Activated CD4-positive, alpha-beta T cell treated with anti-CD3 and anti-CD28 coated beads for 4 hours (primary cell): Measurements from ENCODE around the gene CLIC2.
"Not testable (repeated sequence)": the region's sequence is repeated elsewhere in the genome, so short reads cannot be mapped to it uniquely, and the experiment has no call there.

Source experiments
- DNase-seq, 2 donors: peaks; one replicate each; pipeline ENCODE4 v3.0.0-alpha.2; 2020

CLIC2 gene

DNA sequence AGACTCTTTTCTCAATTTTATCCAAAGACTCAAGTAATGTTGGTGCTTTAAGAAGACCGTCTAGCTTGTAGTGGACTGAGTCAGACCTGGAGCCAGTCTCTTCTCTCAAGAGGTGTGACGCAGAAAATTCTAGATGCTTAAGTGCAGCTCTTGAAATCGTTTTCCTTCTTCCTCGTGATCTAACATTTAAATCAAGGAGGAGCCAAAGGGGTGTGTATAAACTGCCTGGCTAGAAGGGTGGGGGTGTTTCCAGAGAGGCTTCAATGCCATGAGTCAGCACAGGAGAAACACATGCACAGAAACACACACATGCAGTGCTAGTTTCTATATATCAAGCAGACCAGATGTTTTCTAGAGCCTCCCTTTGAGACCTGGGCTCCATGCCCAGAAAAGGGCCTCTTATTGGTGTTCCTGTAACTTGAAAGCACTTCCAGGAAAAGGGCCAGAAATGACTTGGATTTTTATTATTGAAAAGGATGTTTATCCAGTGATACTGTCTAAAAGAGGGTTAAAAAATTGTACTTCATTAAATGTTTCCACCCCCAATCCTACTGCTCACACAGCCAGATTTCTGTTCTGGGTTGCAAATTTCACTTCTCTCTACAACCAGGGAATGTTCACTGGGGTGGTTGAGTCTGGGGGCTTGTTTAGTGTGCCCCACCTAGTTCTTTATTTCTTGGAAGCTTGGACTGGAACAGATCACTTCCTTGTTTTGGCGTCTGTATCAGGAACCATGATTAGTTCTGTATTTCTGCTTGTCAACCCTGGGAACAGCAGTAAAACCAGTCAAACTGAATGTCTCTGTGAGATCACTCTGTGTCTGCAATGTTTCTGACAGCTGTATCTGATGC lies at the start of gene CLIC2:
TSS of gene CLIC2 (minus strand) at position 129 of the 851 bp plus-strand sequence. CDS start 187 bp downstream, outside the sequence.
- DNase-seq = no peak

DNA sequence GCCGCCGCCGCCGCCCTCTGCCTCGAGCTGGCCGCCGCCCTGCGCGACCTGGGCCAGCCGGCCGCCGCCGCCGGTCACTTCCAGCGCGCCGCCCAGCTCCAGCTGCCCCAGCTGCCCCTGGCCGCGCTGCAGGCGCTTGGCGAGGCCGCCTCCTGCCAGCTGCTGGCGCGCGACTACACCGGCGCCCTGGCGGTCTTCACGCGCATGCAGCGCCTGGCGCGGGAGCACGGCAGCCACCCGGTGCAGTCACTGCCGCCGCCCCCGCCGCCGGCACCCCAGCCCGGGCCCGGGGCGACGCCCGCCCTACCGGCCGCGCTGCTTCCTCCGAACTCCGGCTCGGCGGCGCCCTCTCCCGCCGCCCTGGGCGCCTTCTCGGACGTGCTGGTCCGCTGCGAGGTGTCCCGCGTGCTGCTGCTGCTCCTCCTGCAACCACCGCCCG lies 48.1 kb upstream of the CLIC2 start:
- not testable (repeated sequence) for DNase-seq

DNA sequence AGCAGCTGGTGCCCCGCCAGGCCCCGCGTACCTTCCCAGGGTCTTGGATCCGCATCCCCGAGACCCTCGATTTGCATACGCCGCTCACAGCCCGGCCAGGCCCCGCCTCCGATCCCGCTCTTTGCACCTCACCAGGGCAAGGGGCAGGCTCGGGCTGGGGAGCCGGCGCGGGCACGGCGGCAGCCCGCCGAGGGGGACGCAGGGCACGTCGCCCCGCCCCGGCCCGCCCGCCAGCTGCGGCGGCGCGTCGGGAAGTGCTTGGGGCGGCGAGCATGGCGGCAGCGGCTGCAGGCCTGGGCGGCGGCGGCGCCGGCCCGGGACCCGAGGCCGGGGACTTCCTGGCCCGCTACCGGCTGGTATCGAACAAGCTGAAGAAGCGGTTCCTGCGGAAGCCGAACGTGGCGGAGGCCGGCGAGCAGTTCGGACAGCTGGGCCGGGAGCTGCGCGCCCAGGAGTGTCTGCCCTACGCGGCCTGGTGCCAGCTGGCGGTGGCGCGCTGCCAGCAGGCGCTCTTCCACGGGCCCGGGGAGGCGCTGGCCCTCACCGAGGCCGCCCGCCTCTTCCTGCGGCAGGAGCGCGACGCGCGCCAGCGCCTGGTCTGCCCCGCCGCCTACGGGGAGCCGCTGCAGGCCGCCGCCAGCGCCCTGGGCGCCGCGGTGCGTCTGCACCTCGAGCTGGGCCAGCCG lies 47.6 kb upstream of the CLIC2 start, which contains the start of gene F8A2:
TSS of gene F8A2 (plus strand) at position 253 of the 686 bp plus-strand sequence. CDS start at position 273, 20 bp downstream.
- not testable (repeated sequence) for DNase-seq

DNA sequence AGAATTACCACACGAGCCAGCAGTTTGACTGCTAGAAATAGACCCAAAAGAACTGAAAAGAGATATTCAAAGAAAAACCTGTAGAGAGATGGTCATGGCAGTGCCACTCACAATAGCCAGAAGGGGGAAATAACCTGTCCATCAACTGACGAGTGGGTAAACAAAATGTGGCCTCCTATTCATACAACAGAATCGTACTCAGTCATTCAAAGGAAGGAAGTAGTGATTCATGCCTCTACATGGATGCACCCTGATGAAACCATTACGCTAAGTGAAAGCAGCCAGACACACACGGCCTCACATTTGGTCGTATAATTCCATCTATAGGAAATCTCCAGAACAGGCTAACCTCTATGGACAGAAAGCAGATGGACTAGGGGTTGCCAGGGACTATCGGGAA lies 45.4 kb upstream of the CLIC2 start:
- not testable (repeated sequence) for DNase-seq

DNA sequence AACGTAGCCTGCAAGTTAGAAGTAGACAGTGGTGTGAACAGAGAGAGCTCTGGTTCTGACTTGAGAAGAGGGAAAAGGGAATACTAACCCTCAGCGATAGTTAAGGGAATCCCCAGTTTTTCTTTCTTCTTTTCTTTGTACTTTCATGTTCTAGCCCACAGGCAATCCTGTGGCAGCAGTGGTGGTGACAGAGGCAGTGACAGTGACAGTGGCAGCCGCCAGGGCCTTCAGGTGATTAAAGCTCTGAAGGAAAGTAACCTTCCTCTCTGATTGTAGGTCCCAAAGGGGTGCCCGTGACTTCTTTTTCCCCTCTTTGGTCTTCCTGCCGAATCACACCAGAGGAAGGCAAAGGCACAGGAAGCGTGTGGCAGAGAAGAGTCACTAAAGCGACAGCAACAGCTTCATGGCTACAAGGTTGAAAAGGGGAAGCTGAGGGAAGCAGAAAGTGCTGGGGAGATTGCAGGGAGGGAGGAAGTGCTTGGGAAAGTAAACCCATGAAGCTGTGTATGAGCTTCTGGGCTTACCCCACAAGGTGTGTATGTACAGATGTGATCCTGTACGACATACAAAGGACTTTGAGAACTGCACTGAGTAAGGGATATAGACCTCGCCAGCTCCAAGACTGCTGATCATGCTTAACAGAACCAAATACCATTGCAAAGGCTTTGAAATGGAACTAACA lies 39.5 kb upstream of the CLIC2 start:
- not testable (repeated sequence) for DNase-seq

DNA sequence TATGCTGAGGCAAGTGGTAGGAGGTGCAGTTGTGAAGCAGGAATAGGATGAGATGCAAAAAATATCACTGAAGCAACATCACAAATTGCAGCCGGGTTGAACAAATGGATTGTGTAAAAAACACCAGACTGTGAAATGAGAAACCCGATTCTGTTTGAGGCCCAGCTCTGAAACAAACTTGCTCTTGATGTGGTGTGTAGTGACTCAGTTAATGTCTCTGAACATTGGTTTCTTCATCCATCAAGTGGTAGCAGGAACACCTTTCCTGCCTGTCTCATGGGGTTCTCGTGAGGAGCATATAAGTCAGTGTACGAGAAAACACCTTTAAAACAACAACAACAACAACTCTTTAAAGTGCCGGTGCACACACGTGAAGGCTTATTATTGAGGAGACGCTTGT lies 29.3 kb upstream of the CLIC2 start:
- DNase-seq = not testable (repeated sequence)

DNA sequence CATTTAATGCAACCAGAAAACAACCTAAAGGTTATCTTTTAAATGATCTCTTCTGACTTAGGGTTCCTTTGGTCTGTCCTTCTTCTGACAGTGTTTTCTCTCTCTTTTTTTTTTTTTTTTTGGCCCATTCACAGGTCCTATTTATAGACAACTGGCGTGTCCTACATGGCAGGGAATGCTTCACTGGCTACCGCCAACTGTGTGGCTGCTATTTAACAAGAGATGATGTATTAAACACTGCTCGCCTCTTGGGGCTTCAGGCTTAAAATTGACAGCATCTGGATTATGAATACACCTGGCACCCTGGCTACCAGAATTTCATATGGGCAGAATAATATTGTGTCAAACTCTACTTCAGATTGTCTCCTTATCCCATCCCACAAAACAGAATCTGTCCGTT lies 15.0 kb upstream of the CLIC2 start:
- DNase-seq = not testable (repeated sequence)

DNA sequence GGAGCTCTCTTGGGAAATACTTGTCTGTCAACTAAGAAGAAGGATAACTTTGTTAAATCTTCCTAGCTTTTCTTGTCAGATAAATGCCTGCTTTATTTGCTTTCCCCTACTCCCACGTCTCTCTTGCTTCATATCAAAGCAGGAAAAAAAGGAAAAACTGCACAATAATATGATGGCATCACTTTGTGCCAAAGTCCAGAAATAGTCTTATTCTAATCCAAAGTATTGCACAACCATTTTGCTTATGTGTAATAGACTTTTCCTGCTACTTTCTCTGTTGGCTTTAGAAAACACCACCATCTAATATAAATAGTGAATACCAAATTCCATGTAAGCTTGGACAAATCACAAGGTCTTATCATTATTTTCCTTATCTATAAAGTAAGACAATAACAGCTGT lies 11.3 kb upstream of the CLIC2 start:
- DNase-seq = not testable (repeated sequence)

DNA sequence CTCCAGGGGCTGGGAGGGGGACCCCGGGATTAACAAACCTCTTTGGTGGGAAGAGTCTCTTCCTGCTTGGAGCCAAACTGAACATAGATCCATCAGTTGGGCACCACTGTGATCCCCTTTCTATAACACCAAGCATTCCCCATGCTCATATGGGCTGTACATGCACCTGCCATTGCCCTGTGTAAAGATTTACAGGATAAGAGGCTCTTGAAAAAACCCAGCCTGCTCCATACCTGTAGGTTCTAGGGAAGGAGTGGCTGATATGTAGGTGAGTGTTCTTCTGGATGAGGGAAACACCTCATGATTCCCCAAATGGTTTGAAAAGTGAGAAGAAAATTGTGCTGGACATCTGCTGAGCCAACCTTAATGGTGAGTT lies 911 bp upstream of the CLIC2 start:
- DNase-seq = not testable (repeated sequence)

DNA sequence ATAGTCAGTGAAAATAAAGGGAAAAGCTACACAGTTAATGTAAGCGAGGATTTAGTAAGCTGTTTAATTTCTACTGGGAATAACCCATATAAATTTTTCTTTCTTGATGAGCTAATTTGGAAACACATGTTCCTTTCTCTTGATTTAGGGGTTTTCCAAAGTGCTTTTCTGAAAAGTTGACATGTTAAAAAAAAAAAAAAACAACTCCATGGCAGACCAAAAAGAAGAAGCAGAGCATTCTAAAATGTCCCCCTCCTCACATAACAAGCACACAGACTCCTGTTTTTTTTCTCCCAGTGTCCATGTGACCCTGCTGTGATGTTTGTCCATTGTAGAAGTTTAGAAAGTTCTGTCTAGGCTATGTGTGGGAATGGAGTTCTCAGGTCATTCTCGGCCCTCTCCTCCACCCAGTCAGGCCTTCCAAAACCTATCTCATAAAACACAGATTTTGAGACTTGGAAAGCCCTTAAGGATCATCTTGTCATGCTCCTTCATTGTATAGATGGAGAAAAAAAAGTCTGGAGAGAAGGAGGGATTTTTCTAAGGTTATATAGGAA lies 792 bp downstream of the CLIC2 start:
- no peak for DNase-seq

DNA sequence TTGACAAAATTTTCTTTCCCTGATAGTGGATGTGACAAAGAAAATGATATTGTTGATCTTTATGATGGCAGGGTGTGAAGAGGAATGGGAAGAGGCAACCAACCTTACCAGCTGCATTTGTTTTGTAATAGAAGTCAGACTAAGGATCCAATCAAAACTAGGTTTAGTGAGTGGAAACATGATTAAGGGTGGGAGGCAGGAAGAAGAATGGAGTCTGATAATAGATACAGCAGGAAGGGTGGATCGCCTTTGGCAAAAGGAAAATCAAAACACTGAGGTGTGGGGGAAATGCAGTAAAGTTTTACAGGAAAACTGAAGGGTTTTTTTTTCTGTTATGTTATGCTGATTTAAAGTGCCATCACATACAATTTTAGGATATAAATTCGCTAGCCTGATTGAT lies 3.4 kb downstream of the CLIC2 start:
- no peak for DNase-seq

DNA sequence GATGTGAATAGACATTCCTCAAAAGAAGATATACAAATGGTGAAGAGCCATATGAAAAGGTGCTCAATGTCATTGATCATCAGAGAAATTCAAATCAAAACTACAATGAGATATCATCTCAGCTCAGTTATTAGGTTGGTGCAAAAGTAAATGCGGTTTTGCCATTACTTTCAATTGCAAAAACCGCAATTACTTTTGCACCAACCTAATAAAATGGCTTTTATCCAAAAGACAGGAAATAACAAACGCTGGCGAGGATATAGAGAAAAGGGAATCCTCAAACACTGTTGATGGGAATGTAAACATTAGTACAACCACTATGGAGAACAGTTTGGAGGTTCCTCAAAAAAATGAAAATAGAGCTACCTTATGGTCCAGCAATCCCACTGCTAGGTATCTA lies 5.1 kb downstream of the CLIC2 start:
- DNase-seq = no peak

DNA sequence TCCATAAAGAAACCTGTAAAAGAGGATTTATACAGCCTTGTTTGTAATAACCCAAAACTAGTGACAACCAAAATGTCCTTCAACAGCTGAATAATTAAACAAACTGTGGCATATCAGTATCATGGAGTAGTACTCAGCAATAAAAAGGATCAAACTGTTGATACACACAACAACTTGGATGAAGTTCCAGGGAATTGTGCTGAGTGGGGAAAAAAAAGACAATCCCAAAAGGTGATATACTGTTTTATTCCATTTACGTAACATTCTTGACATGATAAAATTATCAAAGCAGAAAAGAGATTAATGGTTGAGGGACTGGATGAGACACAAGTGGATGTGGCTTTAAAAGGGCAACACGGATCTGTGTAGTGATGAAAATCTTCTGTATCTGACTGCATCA lies 7.8 kb downstream of the CLIC2 start:
- no peak for DNase-seq

DNA sequence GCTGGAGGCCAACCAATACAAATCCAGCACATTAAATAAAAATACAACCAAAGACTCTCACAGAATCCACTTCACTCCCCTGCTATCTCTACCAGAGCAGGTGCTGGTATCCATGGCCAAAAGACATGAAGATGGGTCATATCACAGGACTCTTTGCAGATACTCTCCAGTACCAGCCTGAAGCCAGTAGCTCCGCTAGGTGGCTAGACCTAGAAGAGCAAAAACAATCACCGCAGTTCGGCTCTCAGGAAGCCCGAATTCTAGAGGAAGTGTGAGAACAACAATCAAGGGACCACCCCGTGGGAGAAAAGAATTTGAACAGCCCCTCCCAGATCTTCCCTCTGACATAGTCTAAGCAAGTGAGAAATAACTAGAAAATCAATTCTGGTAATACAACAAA lies 20.2 kb downstream of the CLIC2 start:
- no peak for DNase-seq

DNA sequence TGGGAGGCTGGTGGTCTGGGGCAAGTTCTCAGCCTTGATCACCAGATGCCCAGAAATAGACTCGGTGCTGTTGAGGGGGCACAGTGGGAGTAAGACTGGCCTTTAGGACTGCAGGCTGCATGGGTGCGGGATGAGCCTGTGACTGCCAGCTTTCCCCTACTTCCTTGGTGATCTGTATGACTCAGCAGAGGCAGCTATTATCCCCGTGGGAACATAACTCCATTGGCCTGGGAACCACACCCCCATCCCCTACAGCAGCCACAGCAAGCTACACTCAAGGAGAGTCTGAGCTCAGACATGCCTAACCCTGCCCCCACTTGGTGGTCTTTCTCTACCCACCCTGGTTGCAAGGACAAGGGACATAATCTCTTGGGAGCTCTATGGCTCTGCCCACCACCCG lies 20.6 kb downstream of the CLIC2 start:
- no peak for DNase-seq

DNA sequence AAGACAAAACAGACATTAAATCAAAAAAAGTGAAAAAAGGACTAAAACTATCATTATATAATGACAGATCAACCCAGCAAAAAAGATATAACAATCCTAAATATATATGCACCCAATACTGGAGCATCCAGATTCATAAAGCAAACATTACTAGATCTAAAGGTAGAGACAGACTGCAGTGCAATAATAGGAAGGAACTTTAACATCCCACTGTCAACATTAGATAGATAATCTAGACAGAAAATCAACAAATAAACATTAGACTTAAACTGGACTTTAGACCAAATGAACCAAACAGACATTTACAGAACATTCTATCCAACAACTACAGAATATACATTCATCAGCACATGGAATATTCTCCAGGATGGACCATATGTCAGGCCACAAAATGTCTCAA lies 40.6 kb downstream of the CLIC2 start:
- DNase-seq = no peak

DNA sequence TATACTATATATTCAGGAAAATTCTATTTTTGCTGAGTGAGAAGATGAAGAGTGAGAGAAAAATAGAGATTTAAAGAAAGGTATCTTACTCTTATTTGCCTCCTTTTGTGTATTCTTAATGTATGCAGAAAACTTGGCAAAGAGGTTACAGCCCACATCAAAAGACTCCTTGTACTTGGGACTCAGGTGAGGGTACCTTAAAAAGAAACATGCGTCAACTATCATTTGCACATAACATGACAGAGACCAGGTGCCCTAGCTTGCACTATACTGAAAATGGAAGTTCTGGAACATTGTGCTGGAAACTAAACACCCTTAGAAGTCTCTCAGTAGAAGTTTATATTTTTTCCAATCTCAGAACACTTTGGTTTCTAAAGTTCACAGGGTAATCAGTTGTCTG lies 54.5 kb downstream of the CLIC2 start:
- no peak for DNase-seq

DNA sequence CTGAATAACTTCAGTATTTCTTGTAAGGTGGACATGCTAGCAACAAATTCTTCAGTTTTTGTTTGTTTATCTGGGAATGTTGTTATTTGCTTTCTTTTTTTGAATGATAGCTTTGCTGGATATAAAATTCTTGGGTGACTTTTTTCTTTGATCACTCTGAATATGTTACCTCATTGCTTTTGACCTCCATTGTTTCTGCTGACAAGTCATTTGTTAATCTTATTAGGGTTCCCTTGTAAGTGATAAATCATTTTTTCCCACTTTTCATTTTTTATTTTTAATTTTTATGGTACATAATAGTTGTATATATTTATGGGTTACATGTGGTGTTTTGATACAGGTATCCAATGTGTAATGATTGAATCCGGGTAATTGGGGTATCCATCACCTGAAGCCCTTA lies 63.4 kb downstream of the CLIC2 start:
- no peak for DNase-seq

DNA sequence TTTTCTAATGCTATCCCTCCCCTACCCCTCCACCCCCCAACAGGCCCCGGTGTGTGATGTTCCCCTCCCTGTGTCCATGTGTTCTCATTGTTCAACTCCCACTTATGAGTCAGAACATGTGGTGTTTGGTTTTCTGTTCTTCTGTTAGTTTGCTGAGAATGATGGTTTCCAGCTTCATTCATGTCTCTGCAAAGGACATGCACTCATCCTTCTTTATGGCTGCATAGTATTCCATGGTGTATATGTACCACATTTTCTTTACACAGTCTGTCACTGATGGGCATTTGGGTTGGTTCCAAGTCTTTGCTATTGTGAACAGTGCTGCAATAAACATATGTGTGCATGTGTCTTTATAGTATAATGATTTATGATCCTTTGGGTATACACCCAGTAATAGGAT lies 66.4 kb downstream of the CLIC2 start:
- DNase-seq = not testable (repeated sequence)

DNA sequence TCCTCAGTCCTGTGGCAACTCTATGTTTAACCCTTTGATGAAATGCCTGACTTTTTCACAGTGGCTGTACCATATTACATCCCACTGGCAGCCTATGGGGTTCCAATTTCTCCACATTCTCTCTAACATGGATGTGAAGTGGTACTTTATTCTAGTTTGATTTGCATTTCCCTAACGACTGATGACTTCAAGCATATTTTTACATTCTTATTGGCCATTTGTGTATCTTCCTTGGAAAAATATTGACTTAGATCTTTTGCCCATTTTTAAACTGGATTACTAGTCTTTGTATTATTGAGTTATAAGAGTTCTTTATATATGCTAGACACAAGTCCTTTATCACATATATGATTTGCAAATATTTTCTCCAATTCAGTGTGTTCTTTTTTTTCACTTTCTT lies 68.0 kb downstream of the CLIC2 start:
- no peak for DNase-seq

DNA sequence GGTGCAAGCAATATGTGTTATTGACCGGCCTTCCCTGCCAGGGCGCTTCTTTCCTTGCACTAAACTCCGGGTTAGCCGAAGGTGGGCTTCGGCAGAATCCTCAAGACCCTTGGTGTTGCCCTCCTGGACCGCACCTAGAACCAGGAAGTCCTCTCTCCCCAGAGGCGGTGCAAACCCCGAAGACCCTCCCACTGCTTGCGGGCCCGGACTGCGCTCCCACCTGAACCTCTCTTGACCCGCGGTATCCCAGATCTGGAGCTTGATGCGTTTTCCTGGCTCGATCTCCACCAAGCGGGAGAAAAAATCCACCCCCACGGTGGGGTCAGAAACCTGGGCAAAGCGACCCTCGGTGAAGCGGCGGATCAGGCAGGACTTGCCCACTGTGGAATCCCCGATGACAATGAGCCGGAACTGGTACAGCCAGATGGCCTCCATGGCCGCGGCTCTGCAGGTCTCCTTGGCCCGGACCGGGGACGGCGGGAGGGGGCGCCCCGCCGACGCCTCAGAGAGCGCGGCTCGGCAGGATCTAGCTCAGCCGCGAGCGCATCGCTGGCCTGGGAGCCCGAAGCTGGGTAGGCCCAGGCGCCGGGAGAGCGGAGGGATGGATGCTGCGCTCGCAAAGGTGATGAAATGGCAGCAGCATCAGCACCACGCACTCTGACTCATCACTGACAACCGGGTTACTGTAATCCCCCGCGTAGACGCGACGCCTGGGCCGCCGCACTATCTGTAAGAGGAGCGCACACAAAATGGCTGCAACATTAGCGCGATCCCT lies 70.4 kb downstream of the CLIC2 start, which contains the start of gene RAB39B:
TSS of gene RAB39B (minus strand) at position 638 of the 775 bp plus-strand sequence. CDS start at position 435, 203 bp downstream.
- peak; percentile 70 for DNase-seq
